Caco-2 (cell line): ENCODE measurements around the gene JPH3. TPM values are rescaled to one million over a fixed set of nuclear protein-coding genes. Genes with fewer than 3 reads are reported as not detected.

ENCODE experiments used
- BruUV-seq: library from RNA; stranded (reverse); fragments of 400-500 nt; replicated peaks from 2 replicates; lab custom pipeline; 2021; lab: Mats Ljungman, UMichigan
- CTCF ChIA-PET: fragments of 300-600 bp; sonication (Branson Sonifier 250); formaldehyde crosslinking; loops from one replicate; lab custom pipeline; 2022; ENCODE audit warnings: antibody characterized with exemption; lab: Charles Lee
- POLR2A ChIA-PET: fragments of 300-600 bp; sonication (Branson Sonifier 250); formaldehyde crosslinking; loops from one replicate; lab custom pipeline; 2022; ENCODE audit warnings: antibody characterized with exemption; lab: Charles Lee
- DNase-seq, 2 experiments: peaks; one replicate each; pipeline versions ENCODE4 v3.0.0 to v3.0.0-alpha.2; 2020 to 2022
- H3K27me3 ChIP-seq: replicated peaks from 2 replicates; pipeline ENCODE4 v1.6.0; 2011; ENCODE audit warnings: low read length; ENCODE audit not compliant: control insufficient read depth, insufficient read depth
- H3K36me3 ChIP-seq: 2 replicates; pipeline ENCODE4 v1.5.1; 2011; ENCODE audit warnings: low read length; ENCODE audit not compliant: control insufficient read depth, insufficient read depth
- H3K4me1 ChIP-seq: fragments of 250-450 bp; sonication (Bioruptor Pico); 2 replicates; pipeline ENCODE4 v1.5.1; 2020; ENCODE audit warnings: mild to moderate bottlenecking
- H3K4me3 ChIP-seq: 2 replicates; pipeline ENCODE4 v1.5.1; 2011; ENCODE audit warnings: low read depth, mild to moderate bottlenecking, control low read depth, low read length
- H3K9me3 ChIP-seq: fragments of 250-450 bp; sonication (Bioruptor Pico); 2 replicates; pipeline ENCODE4 v1.5.1; 2020; ENCODE audit warnings: mild to moderate bottlenecking, moderate library complexity
- H3K27ac Mint-ChIP-seq: one replicate; pipeline ENCODE4 v1.8.0; 2022; ENCODE audit warnings: mixed read lengths; ENCODE audit not compliant: unreplicated experiment
- H3K27me3 Mint-ChIP-seq: one replicate; pipeline ENCODE4 v1.8.0; 2022; ENCODE audit warnings: mixed read lengths; ENCODE audit not compliant: insufficient read depth, unreplicated experiment
- H3K36me3 Mint-ChIP-seq: one replicate; pipeline ENCODE4 v1.8.0; 2022; ENCODE audit warnings: mild to moderate bottlenecking, mixed read lengths; ENCODE audit not compliant: insufficient read depth, unreplicated experiment
- H3K4me1 Mint-ChIP-seq: one replicate; pipeline ENCODE4 v1.8.0; 2022; ENCODE audit warnings: low read depth, mixed read lengths; ENCODE audit not compliant: unreplicated experiment
- H3K4me3 Mint-ChIP-seq: one replicate; pipeline ENCODE4 v1.8.0; 2022; ENCODE audit warnings: mild to moderate bottlenecking, moderate library complexity, mixed read lengths; ENCODE audit not compliant: unreplicated experiment
- H3K9me3 Mint-ChIP-seq: one replicate; pipeline ENCODE4 v1.8.0; 2022; ENCODE audit warnings: mixed read lengths; ENCODE audit not compliant: unreplicated experiment
- CTCF ChIP-seq, 2 experiments: fragments of 200-600 bp in 1 of 2; IDR thresholded peaks; 1 replicate in 1 of 2; 2 replicates in 1 of 2; pipeline versions ENCODE4 v1.5.1 to v1.8.0; 2011 to 2022; ENCODE audit warnings: antibody characterized with exemption in 1 of 2, control low read depth in 1 of 2, inconsistent platforms in 1 of 2, low read depth in 1 of 2, low read length in 1 of 2, mild to moderate bottlenecking in 1 of 2, moderate library complexity in 1 of 2; ENCODE audit not compliant: insufficient read depth in 1 of 2, severe bottlenecking in 1 of 2, unreplicated experiment in 1 of 2
- intact Hi-C: fragments of 100-400 bp; cut with micrococcal nuclease; formaldehyde crosslinking; loops from one replicate; pipeline ENCODE4 v1.10.0; 2022; ENCODE audit not compliant: unreplicated experiment
- total RNA-seq: library from RNA; stranded (reverse); gene quantifications from 2 replicates; pipeline ENCODE4 v1.2.3, GENCODE V29; 2022

The JPH3 gene
- total RNA-seq, 1 experiment from 2014 or later = 4.8 TPM

DNA sequence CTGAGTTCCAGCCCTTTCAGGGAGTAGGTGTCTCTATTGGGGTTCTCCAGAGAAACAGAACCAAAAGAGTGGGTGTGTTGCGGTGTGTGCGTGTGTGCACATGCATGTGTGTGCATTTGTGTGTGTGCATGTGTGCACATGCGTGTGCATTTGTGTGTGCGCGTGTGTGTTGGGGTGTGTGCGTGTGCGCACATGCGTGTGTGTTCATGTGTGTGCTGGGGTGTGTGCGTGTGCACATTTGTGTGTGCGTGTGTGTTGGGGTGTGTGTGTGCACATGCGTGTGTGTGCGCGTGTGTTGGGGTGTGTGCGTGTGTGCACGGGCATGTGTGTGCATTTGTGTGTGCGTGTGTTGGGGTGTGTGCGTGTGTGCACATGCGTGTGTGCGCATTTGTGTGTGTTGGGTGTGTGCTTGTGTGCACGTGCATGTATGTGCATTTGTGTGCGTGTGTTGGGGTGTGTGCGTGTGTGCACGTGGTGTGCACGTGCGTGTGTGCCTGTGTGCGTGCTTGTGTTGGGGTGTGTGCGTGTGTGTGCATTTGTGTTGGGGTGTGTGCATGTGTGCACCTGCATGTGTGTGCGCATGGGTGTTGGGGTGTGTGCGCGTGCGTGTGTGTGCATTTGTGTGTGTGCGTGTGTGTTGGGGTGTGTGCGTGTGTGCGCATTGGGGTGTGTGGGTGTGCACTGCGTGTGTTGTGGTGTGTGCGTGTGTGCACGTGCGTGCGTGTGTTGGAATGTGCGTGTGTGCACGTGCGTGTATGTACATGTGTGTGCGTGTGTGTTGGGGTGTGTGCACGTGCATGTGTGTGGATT lies 38.4 kb upstream of the JPH3 start:
- Histone ChIP-seq H3K4me3 (no peak overlapping the region), H3K4me1 (no peaks in the 10 kb centered on the region), H3K27me3 (no peaks in the 10 kb centered on the region), H3K36me3 (no peaks in the 10 kb centered on the region), H3K9me3 (no peaks in the 10 kb centered on the region; the same call in 1 of the 2 replicates)
- intact Hi-C loops = no loop called here
- DNase-seq = no peak
- ChIA-PET POLR2A (no interaction called here), CTCF (no interaction called here)
- Mint-ChIP-seq H3K9me3 (peaks cover 24% of the 10 kb centered on the region), H3K4me1 (no peaks in the 10 kb centered on the region), H3K27ac (peak overlapping the region; percentile 20), H3K36me3 (peaks cover 6% of the 10 kb centered on the region), H3K27me3 (no peaks in the 10 kb centered on the region), H3K4me3 (no peak overlapping the region)
- no peak for TF ChIP-seq CTCF (IDR thresholded peaks at IDR 0.05; ENCODE audit: insufficient read depth in 1 of 2, low read depth in 1 of 2, low read length in 1 of 2, severe bottlenecking in 1 of 2, unreplicated experiment in 1 of 2)
- no TSS peak for BruUV-seq

- Histone ChIP-seq H3K9me3 (no peaks in the 10 kb centered on the region; the same call in 1 of the 2 replicates), H3K27me3 (no peaks in the 10 kb centered on the region), H3K36me3 (no peaks in the 10 kb centered on the region), H3K4me1 (no peaks in the 10 kb centered on the region), H3K4me3 (no peak overlapping the region)
- Mint-ChIP-seq H3K27me3 (no peaks in the 10 kb centered on the region), H3K36me3 (peaks cover 6% of the 10 kb centered on the region), H3K4me3 (no peak overlapping the region), H3K4me1 (no peaks in the 10 kb centered on the region), H3K27ac (no peak overlapping the region), H3K9me3 (peaks cover 24% of the 10 kb centered on the region)
- no TSS peak for BruUV-seq
- intact Hi-C loops = no loop called here
- TF ChIP-seq CTCF (IDR thresholded peaks at IDR 0.05; ENCODE audit: insufficient read depth in 1 of 2, low read depth in 1 of 2, low read length in 1 of 2, severe bottlenecking in 1 of 2, unreplicated experiment in 1 of 2) = no peak
- DNase-seq = no peak
- ChIA-PET POLR2A (no interaction called here), CTCF (no interaction called here)
Observed at GRCh38 chr16:87564524-87564778, 37.9 kb upstream of the JPH3 start.

- H3K27me3 ChIP-seq = no peaks in the 10 kb centered on the region
- DNase-seq = no peak
- H3K36me3 ChIP-seq = no peaks in the 10 kb centered on the region
- ChIA-PET CTCF (interaction anchor here (1.0 to 3.5 kb wide), 6 partner anchors 17 to 176 kb away, joined by 4 to 31 read pairs (median 6); no protein-coding TSS in a partner anchor), POLR2A (no interaction called here)
- intact Hi-C loops = loop anchor here (5.0 to 10.0 kb wide), 2 partner anchors 78 to 155 kb away; partner anchors contain the start of gene ZCCHC14
- Mint-ChIP-seq H3K36me3 (no peaks in the 10 kb centered on the region), H3K4me1 (no peaks in the 10 kb centered on the region), H3K27ac (no peak overlapping the region), H3K4me3 (no peak overlapping the region), H3K27me3 (no peaks in the 10 kb centered on the region), H3K9me3 (no peaks in the 10 kb centered on the region)
- peaks cover 9% of the 10 kb centered on the region; the same call in 1 of the 2 replicates for H3K4me1 ChIP-seq
- TF ChIP-seq CTCF (IDR thresholded peaks at IDR 0.05; ENCODE audit: insufficient read depth in 1 of 2, low read depth in 1 of 2, low read length in 1 of 2, severe bottlenecking in 1 of 2, unreplicated experiment in 1 of 2) = no peak
- no peaks in the 10 kb centered on the region; the same call in 1 of the 2 replicates for H3K9me3 ChIP-seq
- BruUV-seq = no TSS peak
- H3K4me3 ChIP-seq = no peak overlapping the region
Observed at GRCh38 chr16:87569601-87570571, 32.4 kb upstream of the JPH3 start.
